HG03442 (cell line): ENCODE results near the gene MLLT11.

ENCODE experiments used
- ATAC-seq: cut with Tn5 transposase; IDR thresholded peaks from one replicate; pipeline ENCODE4 v1.9.1; 2021; ENCODE audit warnings: mild to moderate bottlenecking, moderate library complexity; ENCODE audit not compliant: unreplicated experiment

Gene MLLT11, protein sequence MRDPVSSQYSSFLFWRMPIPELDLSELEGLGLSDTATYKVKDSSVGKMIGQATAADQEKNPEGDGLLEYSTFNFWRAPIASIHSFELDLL

DNA sequence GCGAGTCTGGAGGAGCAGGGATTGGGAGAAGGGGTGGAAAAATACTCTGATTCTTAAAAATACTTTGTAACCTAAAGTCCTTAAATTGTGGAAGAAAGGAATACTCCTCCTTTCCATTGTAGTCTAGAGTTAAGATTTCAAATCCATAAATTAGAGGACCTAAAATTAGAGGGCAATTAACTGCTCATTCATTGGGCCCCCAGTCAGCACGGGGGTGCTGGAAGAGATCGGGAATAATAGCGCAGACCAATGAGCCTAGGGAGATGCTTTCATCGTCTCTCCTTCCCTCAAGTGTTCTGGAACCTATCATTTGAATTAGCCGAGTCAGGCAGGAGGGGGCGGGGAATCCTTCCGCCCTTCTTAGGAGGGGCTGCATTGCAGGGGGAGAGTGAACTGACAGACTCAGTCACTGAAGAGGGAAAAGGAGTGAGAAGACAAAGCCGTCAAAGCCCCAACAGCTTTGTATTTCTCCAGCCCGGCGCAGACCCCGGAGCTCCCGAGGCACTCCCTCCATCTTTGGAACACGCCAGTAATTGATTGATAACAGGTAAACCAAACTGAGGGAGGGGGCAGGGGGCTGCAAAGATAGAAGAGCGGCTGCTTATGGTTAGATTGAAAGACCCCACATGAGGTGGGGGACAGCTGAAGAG is at the start of gene MLLT11:
Gene MLLT11 (plus strand): TSS at position 391 of the 650 bp plus-strand sequence. CDS start 6,828 bp downstream, outside the sequence.
- ATAC-seq = no peak

DNA sequence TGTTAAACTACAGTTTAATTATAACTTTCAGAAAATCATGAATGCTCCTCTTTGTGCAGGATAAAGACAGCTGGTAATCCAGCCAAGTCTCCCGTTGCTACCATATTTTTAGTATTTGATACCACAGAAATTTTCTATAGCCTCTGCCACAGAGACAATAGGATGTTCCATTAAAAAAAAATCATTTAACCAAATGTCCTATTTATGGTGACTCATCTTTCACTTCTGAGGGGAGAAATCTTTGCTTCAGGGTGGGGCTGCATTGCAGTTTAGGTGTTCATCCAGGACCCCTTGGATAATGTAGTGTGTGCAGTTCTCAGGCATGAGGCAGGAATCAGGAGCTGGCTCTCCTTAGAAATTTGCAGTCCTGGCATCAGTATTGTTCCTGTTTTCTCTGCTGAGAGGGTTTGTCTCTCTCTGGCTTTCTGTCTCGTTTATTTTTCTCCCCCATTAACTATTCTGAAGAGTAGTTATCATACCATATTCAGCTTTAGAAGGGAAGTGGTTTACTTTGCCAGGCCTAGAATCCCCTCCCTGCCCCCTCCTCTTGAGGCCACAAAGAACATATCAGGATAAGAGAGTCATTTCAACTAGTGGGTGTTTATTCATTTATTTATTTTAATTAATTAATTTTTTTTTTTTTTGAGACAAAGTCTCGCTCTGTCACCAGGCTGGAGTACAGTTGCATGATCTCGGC is 48.9 kb upstream of the MLLT11 start:
- ATAC-seq = no peak

DNA sequence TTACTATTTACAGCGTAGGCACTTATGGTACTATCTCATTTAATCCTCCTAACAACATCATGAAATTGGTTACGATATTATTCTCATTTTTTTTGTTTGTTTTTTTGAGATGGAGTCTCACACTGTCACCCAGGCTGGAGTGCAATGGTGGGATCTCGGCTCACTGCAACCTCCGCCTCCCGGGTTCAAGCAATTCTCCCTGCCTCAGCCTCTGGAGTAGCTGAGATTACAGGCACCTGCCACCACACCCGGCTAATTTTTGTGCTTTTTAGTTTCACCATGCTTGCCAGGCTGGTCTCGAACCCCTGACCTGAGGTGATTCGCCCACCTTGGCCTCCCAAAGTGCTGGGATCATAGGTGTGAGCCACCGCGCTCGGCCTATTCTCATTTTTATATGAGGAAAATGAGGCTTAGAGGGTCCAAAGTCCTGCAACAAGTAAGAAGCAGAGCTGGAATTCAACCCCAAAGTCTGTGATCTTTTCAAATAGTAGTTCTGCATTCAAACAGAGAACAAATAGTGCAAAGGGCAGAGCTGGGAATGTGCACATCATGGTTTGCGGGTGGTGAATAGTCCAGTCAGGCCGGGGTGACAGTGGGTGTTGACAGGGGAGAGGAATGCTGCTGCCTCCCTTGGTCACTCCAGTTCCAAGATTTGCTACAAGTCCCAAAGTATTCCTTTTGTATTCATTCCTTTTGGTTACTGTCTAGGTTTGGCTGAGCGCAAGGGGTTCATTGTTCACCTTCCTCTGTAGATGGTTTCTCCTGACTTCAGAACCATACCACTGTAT is 47.3 kb upstream of the MLLT11 start:
- no peak for ATAC-seq

DNA sequence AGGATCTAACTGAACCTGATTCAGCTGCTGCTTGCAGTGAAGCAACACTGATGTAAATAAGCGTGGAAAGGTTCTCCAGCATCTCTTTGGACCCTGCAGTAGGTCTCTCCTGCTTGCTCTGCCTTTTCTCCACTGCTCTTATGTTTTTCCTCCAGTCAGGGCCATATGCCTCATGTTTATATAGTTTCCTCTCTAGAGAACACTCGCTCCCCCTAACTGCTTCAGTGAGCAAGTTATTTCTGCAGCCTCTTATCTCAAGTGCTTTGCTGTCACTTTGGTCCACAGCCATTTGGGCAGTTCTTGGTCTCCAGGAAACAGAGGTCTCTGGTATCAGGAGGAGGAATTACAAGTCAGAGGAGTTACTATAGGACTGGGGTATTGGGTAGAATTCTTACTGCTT is 46.7 kb upstream of the MLLT11 start:
- no peak for ATAC-seq

DNA sequence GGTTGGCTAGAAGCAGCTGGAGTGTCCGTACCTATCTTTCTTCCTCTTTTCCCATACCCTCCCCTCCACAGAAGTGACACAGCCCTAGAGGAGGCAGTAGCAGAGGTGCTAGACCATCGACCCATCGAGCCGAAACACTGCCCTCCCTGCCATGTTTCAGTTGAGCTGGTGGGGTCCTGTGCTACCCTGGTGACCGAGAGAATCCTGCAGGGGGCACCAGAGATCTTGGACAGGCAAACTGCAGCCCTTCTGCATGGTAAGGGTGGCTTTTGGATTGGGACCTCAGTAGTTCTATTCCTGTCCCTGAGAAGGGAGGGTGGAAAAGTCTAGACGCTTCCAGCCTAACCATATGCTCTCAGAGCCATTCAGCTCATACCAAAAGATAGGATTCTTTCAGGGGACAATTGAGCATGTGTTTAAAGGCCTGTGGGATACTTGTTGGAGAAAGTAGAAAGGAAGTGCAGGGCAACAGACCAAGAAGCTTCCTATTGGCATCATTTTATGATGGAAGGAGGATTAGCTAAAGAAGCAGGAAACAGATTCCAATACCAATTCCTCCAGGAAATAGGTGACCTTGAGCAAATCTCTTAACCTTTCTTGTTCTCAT is 35.6 kb upstream of the MLLT11 start:
- no peak for ATAC-seq

DNA sequence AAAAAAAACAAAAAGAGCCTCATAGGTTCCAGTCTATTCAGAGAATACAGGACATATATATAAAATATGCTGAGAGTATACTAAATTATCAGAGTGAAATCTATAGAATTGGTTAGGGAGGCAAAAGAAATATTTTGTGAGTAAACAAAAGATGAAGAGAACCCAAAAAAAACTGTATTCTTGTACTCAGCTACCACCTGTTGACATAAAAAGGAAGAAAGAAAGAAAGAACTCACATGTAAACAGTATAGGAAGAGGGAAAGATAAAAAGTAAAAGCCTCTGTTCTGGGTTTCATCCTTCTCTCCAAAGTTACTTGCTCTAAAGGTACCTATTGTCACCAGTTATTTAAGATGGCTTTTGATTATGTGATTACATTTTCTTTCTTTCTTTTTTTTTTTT is 33.7 kb upstream of the MLLT11 start:
- no peak for ATAC-seq

DNA sequence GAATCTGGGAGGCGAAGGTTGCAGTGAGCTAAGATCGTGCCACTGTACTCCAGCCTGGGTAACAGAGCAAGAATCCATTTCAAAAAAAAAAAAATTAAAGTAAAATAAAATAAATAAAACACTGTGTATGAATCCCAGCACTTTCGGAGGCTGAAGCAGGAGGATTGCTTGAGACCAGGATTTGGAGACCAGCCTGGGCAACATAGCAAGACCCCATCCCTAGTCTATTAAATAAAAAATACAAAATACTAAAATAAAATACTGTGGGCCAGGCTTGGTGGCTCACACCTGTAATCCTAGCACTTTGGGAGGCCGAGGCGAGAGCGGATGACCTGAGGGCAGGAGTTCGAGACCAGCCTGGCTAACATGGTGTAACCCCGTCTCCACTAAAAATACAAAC is 28.0 kb upstream of the MLLT11 start:
- ATAC-seq = no peak

DNA sequence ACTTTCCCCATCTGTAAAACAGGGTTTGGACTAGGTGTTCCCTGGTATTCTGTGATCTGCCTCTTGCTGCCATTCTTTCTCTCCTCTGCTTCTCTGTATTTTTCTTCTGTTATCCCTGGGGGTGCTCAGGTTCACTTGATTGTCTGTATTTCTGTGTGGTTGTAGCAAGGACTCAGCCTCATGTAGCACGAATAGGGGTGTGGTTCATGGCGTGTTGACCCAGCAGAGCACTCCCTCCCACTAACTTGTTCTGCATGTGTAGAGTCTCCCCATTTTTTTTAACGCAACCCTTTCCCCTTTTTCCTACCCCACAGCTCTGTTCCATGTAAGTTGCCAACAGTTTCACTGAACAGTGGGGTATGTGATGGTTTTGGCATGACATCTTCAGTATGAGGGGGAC is 25.0 kb upstream of the MLLT11 start:
- ATAC-seq = no peak

DNA sequence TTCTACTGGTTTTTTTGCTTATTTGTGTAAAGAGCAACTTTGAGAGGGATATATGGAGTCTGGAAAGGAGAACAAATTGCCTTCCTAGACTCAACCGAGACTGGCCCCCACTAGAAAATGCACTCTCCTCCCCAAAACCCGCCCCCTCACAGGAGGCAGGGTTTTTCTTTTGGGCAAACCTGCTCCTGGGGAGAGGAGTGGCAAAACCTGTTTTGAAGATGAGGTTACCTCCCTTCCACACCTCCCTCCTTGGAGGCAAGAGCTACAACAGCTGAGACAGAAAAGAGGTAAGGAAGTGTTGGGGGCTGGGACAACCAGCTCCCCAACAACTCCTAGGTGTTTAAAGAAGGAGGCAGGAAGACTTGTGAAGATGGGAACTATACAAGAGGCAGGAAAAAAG is 23.8 kb upstream of the MLLT11 start, which contains the start of gene BNIPL:
Gene BNIPL (plus strand): TSS at position 231 of the 400 bp plus-strand sequence. CDS start 140 bp downstream, at position 371.
- ATAC-seq = no peak

DNA sequence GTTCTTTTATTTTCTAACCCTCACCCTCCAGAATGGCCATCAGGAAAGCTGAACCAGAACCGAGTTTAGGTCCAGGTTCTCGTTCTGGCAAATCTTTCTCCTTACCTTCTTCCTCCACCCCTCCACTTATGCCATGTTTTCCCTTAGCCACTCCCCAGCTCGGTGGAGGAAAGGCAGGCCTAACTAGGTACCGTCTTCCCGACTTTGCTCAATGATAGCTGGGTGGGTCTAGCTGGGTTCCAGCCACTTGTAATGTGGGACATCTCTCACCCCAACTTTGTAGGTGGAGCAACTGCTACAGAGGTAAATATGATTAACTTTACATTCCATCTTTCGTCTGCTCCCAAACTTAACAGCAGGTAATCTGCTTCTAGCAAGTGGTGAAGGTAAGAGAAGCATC is 23.2 kb upstream of the MLLT11 start:
- ATAC-seq = no peak

DNA sequence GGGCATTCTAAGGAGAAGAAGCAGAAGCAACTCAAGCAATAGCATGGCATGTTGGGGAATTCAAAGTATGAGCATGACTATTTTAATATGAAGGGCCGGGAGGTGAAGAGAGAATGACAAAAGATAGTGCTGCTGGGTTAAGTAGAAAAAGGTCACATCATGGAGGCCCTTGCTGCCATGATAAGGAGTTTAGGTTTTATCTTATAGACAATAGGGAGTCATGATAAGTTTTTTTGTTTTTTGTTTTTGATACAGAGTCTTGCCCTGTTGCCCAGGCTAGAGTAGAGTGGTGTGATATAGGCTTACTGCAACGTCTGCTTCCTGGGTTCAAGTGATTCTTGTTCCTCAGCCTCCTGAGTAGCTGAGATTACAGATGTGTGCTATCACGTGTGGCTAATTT is 20.7 kb upstream of the MLLT11 start:
- no peak for ATAC-seq

DNA sequence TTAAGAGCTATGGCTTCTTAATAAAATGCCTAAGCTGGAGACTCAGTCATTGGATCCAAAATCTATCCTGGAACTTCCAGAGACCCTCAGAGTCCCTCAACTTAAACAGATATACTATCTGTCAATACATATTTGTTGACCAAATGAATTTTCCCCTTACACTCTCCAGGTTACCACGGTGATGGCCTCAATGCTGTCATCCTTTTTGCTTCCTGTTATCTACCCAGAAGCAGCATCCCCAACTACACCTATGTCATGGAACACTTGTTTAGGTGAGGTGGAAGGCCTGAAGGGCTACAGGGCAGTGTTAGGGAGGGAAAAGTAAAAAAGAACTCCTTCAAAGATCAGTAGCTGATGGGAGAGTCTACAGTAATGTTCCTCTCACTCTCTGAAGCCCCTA is 17.0 kb upstream of the MLLT11 start:
- no peak for ATAC-seq

DNA sequence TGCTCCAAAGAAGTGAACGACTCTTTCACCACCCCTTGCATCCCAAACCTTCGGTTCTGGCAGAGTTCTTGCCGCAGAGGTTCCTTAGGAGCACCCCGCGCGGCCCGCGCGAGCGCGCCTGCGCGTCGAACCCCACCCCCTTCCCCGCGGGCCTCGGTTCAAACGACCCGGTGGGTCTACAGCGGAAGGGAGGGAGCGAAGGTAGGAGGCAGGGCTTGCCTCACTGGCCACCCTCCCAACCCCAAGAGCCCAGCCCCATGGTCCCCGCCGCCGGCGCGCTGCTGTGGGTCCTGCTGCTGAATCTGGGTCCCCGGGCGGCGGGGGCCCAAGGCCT is 12.6 kb upstream of the MLLT11 start, which contains the start of gene C1orf56:
Gene C1orf56 (plus strand): TSS at position 161 of the 334 bp plus-strand sequence. CDS start 97 bp downstream, at position 258.
- peak; percentile 59 for ATAC-seq

DNA sequence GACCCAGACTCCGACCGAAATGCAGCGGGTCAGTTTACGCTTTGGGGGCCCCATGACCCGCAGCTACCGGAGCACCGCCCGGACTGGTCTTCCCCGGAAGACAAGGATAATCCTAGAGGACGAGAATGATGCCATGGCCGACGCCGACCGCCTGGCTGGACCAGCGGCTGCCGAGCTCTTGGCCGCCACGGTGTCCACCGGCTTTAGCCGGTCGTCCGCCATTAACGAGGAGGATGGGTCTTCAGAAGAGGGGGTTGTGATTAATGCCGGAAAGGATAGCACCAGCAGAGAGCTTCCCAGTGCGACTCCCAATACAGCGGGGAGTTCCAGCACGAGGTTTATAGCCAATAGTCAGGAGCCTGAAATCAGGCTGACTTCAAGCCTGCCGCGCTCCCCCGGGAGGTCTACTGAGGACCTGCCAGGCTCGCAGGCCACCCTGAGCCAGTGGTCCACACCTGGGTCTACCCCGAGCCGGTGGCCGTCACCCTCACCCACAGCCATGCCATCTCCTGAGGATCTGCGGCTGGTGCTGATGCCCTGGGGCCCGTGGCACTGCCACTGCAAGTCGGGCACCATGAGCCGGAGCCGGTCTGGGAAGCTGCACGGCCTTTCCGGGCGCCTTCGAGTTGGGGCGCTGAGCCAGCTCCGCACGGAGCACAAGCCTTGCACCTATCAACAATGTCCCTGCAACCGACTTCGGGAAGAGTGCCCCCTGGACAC is 12.1 kb upstream of the MLLT11 start:
- peak; percentile 55 for ATAC-seq

DNA sequence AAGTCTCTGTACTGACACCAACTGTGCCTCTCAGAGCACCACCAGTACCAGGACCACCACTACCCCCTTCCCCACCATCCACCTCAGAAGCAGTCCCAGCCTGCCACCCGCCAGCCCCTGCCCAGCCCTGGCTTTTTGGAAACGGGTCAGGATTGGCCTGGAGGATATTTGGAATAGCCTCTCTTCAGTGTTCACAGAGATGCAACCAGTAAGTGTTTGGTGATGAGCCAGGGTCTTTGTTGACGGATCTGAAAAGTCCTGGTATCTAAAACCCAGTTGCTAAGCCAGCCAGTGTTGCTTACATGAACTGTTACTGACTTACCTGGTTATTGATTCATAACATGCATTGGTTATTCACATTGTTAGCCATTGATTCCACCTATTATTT is 11.6 kb upstream of the MLLT11 start:
- no peak for ATAC-seq

DNA sequence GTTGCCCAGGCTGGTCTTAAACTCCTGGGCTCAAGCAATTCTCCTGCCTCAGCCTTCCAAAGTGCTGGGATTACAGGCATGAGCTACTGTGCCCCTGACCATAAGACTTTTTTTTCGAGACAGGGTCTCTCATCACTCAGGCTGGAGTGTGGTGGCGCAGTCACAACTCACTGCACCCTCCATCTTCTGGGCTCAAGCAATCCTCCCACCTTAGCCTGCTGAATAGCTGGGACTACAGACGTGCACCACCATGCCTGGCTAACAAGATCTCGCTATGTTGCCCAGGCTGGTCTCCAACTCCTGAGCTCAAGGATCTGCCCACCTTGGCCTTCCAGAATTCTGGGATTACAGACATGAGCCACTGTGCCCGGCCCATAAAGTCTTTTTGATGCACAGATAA is 10.7 kb upstream of the MLLT11 start:
- no peak for ATAC-seq

DNA sequence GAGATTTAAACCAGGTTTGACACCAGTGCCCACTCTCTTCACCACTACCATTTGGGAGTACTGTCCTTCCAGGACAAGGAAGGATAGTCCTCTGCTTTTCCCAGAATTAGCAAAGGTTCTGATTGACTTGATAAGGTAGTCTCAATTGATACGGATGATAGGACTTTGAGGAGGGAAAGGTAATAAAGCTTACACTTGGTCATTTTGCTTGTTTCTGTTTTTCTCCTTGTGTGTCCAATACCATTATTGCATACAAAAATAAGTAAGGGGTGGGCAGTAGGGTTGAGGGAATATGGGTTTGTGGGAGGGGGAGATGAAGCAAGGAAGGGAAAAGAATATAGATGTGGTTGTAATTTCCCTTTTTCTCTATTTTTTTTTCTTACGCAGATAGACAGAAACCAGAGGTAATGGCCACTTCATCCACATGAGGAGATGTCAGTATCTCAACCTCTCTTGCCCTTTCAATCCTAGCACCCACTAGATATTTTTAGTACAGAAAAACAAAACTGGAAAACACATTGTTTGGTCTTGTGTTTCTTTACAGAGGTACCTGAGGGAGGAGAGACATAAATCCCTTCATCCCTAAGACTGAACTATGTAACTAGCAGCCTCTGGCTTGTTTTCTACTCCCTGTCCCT is 10.0 kb upstream of the MLLT11 start:
- no peak for ATAC-seq

DNA sequence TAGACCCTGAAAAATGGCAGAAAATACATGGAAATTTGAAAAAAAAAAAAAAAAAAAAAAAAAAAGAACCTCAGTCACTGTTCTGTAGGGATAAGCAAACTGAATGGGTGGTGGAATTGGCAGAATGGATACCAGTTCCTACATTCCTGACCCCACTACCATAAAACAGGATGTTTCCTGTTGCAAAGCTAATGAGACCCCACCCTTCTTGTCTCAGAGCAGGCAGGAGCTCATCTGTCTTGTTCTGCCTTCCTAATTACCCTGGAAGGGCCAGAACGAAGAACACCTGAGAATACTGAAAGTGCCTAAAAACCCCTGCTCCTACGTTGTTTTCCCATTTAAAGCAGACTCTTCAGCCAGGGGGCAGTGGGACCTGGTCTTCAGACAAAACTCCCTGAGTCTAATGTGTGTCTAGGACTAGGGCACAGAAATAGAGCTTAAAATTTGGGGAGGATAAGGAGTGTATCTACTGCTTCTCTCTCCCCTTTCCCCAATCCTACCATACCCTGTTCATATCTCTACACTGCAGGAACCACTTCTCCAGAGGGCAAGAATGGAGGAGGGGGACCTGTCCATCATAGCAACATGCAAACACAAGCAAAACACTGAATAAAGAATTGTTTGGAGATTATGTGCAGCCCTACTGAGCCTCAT is 8.7 kb upstream of the MLLT11 start:
- ATAC-seq = no peak

DNA sequence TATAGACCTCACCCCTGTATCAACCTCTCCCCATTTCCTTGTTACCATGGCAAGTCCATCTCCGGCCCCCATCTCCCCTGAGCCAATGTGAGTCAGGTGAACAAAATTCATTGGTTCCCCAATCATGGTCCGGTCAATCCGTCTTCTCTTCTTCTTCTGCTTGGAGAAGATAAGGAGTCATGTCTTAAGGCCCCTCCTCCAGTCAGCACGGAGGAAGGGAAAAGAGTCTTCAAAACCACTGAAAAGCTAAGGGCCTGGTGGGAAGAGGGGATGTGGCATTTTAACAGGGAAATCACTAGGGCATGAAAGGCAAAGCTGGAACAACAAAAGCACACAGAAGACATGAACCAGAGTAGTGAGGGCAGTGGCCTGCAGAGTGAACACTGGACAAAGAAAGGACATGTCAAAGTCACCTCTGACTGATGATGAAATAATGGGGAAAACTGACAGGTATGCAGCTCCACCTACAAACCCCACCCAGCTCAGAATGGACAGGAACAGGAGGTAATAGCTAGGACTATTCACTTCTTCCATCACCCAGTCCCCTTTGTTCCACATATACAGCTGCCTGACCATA is 5.1 kb upstream of the MLLT11 start:
- no peak for ATAC-seq
